Daoy (cell line): ENCODE results near the gene ZNF426. TPM values are rescaled to one million over a fixed set of nuclear protein-coding genes. Genes with fewer than 3 reads are reported as not detected.
"Not testable (repeated sequence)": the region's sequence is repeated elsewhere in the genome, so short reads cannot be mapped to it uniquely, and the experiment has no call there.

ENCODE experiments used
- DNase-seq: peaks from one replicate; pipeline ENCODE4 v3.0.0-alpha.2; 2015; ENCODE audit warnings: low read depth
- total RNA-seq: library from RNA; depleted of rRNA; stranded (reverse); fragments of >200 nt; shearing (Covaris generic); gene quantifications from 2 replicates; pipeline ENCODE4 v1.2.3, GENCODE V29; 2014; rRNA removed

Gene ZNF426
- total RNA-seq, result 8.7 and 9.8 TPM in 2 replicates

- DNase-seq, result peak; percentile 93
These were observed at the start of gene ZNF426 for GRCh38 chr19:9538183-9539058. ZNF426 (minus strand) TSS chr19:9538645; CDS start chr19:9536232, 2,413 bp downstream.

GRCh38 chr19:9586764-9587163 lies 48.3 kb upstream of the ZNF426 start:
- DNase-seq, result peak; percentile 77

GRCh38 chr19:9584073-9584833 lies 45.8 kb upstream of the ZNF426 start, which contains the start of gene ZNF121:
ZNF121 (minus strand) TSS chr19:9584504; CDS start chr19:9568097, 16,407 bp downstream.
- peak; percentile 91 for DNase-seq

DNA sequence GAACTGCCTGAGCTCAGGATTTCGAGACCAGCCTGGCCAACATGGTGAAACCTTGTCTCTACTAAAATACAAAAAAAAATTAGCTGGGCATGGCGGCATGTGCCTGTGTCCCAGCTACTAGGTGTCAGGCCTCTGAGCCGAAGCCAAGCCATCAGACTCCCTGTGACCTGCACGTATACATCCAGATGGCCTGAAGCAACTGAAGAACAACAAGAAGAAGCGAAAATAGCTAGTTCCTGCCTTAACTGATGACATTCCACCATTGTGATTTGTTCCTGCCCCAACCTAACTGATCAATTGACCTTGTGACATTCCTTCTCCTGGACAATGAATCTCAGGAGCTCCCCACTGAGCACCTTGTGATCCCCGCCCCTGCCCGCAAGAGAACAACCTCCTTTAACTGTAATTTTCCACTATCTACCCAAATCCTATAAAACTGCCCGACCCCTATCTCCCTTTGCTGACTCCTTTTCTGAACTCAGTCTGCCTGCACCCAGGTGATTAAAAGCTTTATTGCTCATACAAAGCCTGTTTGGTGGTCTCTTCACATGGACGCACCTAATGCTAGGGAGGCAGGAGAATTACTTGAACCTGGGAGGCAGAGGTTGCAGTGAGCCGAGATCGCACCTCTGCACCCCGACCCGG lies 43.8 kb upstream of the ZNF426 start:
- not testable (repeated sequence) for DNase-seq

- no peak for DNase-seq
These were observed 42.3 kb upstream of the ZNF426 start for GRCh38 chr19:9580728-9581127.

DNA sequence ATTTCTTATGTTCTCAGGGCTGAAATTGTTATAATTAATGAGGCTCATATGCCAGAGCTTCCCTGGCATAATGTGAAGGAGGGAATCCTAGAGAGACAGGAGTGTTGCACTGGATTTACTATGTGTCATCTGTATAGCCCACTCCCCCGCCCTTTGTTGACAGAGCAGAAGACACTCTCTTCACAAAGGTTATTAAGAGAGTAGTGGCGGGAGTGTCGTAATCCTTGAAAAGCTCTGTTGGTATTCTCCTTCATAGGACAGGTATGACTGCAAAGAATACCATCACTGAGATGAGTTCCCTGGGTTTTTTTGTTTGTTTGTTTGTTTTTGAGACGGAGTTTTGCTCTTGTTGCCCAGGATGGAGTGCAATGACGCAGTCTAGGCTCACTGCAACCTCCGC lies 31.8 kb upstream of the ZNF426 start:
- DNase-seq, result no peak

DNA sequence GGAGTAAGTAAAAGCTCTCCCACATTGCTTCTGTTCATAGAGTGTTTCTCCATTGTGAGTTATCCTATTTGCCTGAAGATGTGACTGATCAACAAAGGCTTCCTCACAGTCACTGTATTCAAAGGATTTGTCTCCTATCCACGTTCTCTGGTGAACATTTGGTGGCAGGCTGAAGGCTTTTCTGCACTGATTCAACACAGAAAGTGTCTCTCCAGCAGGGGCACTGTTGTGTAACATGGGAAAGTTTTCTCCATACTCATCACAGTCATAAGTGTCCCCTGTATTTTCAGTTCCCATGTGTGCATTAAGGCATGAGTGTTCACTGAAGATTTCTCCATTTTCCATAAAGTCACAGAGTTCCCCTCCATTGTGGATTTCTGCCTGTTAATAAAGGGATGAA lies 28.3 kb upstream of the ZNF426 start:
- DNase-seq, result no peak

DNA sequence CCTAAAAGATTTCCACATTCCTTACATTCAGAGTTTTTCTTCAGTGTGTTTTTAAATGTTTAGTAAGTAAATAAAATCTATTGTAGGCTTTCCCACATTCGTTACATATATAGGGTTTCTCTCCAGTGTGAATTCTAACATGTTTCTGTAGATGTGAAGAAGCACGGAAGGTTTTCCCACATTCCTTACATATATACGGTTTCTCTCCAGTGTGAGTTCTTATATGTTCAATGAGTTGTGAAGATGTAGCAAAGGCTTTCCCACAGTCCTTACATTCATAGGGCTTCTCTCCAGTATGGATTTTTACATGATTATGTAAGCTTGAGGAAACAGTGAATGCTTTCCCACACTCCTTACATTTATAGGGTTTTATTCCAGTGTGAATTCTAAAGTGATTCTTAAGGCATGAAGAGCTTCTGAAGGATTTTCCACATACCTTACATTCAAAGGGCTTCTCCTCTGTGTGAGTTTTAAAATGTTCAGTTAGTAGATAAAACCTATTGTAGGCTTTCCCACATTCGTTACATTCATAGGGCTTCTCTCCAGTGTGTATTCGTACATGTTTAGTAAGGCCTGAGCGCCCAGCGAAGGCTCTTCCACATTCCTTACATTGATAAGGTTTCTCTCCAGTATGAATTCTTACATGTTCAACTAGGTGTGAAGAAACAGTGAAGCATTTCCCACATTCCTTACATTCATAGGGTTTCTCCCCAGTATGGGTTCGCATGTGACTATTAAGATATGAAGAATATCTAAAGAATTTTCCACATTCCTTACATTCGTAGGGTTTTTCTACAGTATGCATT lies 27.7 kb upstream of the ZNF426 start:
- DNase-seq, result no peak

GRCh38 chr19:9552536-9553274 lies 14.3 kb upstream of the ZNF426 start:
- DNase-seq, result no peak

DNA sequence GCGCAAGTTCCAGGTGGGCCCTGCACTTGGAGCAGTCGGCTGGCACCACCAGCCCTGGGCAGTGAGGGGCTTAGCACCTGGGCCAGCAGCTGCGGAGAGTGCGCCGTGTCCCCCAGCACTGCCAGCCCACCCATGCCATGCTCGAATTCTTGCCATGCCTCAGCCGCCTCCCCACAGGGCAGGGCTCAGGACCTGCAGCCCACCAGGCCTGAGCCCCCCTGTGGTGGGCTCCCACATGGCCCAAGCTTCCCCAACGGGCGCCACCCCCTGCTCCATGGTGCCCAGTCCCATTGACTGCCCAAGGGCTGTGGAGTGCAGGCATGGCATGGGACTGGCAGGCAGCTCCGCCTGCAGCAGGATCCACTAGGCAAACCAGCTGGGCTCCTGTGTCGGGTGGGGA lies 9.4 kb upstream of the ZNF426 start:
- no peak for DNase-seq

DNA sequence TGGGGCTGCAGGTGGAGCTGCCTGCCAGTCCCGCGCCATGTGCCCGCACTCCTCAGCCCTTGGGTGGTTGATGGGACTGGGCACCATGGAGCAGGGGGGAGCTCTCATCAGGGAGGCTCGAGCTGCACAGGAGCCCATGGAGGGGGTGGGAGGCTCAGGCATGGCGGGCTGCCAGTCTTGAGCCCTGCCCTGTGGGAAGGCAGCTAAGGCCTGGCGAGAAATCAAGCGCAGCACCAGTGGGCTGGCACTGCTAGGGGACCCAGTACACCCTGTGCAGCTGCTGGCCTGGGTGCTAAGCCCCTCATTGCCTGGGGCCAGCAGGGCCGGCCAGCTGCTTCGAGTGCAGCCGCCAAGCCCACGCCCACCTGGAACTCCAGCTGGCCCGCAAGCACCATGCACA lies 2.8 kb upstream of the ZNF426 start:
- not testable (repeated sequence) for DNase-seq

GRCh38 chr19:9539921-9540320 lies 1.5 kb upstream of the ZNF426 start:
- DNase-seq, result not testable (repeated sequence)

DNA sequence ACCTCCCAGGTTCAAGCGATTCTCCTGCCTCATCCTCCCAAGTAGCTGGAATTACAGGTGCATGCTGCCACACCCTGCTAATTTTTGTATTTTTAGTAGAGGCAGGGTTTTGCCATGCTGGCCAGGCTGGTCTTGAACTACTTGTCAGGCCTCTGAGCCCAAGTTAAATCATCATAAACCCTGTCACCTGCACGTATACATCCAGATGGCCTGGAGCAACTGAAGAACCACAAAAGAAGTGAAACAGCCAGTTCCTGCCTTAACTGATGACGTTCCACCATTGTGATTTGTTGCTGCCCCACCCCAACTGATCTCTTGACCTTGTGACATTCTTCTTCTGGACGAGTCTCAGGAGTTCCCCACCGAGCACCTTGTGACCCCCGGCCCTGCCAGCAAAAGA lies 756 bp upstream of the ZNF426 start:
- not testable (repeated sequence) for DNase-seq

- no peak for DNase-seq
These were observed 2.5 kb downstream of the ZNF426 start for GRCh38 chr19:9535934-9536333.

- peak; percentile 54 for DNase-seq
These were observed 6.5 kb downstream of the ZNF426 start for GRCh38 chr19:9531933-9532332.

DNA sequence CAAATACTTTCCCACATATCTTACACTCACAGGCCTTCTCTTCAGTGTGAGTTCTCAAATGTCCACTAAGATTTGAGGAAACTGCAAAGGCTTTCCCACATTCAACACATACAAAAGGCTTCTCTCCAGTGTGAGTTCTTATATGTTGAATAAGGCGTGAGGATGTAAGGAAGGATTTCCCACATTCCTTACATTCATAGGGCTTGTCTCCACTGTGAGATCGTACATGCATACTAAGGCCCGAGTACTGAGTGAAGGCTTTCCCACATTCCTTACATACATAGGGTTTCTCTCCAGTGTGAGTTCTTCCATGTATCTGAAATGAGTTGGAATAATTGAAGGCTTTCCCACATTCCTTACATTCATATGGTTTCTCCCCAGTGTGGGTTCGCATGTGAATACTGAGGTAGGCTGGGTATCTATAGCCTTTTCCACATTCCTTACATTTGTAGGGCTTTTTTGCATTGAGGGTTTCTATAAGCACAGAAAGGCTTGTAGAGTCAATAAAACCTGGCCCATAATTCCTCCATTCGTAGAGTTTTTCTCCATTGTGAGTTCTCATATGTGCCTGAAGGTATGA lies 9.6 kb downstream of the ZNF426 start:
- no peak for DNase-seq

DNA sequence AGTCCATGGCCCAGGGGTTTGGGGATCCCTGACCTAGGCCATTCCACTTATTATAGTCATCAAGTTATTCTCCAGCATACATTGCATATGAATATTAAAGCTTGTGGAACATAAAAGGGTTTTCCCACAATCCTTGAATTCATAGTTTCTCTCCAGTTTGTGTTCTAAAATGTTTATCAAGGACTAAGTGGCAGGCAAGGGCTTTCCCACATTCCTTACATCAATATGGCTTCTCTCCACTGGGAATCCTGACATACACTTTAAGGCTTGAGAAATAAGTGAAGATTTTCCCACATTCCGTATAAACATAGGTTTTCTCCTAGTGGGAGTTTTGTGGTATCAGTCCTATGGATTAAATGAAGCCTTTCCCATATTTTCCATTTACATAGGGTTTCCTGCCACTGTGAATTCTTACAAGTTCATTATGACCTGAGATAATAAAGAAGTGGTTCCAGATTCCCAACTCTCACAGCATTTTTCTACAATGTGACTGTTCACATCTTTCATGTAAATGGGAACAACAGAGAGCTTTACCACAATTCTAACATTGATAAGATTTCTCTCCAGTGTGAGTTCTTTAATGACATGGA lies 14.5 kb downstream of the ZNF426 start:
- DNase-seq, result no peak

DNA sequence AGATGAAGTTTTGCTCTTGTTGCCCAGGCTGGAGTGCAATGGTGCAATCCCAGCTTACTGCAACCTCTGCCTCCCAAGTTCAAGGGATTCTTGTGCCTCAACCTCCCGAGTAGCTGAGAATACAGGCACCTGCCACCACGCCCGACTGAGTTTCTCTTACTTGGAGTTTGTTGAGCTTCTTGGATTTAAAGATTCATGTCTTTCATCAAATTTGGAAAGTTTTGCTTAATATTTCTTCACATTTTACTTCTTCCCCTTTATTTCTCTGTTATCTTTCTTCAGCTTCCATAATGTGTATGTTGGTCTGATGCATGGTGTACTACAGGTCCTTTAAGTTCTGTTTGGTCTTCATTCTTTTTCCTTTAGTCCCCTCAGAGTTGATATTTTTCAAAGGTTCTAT lies 31.2 kb downstream of the ZNF426 start:
- no peak for DNase-seq

DNA sequence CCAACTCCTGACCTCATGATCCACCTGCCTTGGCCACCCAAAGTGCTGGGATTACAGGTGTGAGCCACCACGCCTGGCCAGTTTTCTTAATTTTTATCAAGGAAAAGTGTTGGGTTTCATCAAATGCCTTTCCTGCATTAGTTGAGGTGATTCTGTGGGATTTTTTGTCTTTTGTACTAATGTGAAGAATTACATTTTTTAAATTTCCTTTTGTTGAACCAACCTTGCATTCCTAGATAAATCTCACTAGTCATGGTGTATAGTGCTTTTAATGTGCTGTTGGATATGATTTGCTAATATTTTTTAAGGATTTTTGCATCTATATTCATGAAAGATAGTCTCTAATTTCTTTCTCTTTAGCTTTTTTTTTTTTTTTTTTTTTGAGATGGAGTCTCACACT lies 37.6 kb downstream of the ZNF426 start:
- no peak for DNase-seq
